ENCODE data around the gene CDH23. TPM values are rescaled to one million over a fixed set of nuclear protein-coding genes. Genes with fewer than 3 reads are reported as not detected.

Gene CDH23
- total RNA-seq, 3 donors from 2014 or later = 1.8 to 3.6 (median 3.0) TPM

DNA sequence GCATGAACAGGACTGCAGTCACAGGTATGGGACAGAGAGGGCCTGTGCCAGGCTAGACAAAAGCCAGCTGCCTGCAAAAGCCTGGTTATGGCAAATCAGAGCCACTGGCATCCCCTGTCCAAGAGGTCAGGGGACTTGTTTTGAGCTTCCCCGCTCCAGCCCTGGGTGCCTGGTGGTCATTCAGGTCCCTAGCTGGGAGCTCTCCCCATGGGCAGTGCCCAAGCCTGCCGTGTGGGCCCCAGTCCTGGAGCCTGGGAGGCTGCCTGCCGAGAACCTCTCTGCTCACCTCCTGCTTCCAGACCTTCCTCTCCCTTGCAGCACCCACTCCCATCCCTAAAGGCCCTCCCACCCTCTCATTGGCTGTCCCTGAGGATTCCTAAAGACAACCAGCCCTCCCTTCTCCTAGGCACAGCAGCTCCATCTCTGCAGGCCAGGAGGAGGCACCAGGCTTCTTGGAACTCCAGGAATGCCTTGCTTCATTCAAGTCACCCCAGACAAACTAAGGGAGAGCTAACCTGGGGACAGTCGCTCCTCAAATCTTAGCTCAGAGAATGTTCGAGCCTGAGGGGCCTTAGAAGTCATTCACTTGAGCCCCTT is 172.3 kb downstream of the CDH23 start:
- TF ChIP-seq, protein P1, sequence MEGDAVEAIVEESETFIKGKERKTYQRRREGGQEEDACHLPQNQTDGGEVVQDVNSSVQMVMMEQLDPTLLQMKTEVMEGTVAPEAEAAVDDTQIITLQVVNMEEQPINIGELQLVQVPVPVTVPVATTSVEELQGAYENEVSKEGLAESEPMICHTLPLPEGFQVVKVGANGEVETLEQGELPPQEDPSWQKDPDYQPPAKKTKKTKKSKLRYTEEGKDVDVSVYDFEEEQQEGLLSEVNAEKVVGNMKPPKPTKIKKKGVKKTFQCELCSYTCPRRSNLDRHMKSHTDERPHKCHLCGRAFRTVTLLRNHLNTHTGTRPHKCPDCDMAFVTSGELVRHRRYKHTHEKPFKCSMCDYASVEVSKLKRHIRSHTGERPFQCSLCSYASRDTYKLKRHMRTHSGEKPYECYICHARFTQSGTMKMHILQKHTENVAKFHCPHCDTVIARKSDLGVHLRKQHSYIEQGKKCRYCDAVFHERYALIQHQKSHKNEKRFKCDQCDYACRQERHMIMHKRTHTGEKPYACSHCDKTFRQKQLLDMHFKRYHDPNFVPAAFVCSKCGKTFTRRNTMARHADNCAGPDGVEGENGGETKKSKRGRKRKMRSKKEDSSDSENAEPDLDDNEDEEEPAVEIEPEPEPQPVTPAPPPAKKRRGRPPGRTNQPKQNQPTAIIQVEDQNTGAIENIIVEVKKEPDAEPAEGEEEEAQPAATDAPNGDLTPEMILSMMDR (IDR thresholded peaks at IDR 0.05) = no peak
- intact Hi-C loops (cut with DNase I, micrococcal nuclease) = loop anchor here (10.0 kb wide), 1 partner anchor 174 kb away; the partner anchor contains the start of gene CDH23 (in 2 of the 2)
- no peak for DNase-seq
- ATAC-seq = no peak
- H3K4me1 ChIP-seq (ENCODE audit: low read depth) = no peaks in the 10 kb centered on the region
- H3K4me3 ChIP-seq = no peak overlapping the region
- H3K36me3 ChIP-seq (ENCODE audit: low read depth) = no peaks in the 10 kb centered on the region
- no peaks in the 10 kb centered on the region for H3K9me3 ChIP-seq

DNA sequence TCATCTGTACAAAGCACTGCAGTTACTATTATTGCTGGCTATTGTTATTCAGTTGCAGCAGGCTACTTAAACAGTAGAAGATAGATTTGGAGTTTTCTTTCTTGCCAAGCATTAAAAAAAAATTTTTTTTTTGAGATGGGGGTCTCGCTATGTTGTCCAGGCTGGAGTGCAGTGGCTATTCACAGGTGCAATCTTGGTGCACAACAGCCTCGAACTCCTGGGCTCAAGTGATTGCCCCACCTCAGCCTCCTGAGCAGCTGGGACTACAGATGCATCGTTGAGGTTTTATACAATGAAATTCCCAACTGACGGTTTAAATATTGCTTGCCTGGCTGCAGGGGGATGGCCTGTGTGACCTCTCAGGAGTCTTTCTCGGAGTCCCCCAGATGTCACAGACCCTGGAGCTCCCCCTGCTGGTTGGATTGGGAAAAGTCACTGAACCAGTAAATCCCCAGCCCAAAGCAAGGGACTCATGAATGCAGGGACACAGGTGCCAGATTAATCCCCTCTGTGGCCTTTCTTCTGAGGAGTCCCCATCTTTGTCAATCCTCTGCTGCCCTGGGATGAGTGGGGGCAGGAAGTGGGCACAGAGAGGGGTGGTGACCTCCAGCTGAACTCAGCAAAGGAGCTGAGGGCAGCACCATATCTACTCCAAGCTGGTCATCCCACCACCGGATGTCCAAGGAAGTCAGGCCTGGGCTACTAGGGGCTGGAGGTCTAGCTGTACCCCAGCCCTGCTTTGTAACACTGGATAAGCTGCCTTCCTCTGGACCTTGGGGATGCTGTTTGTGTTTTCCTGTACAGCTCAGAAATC is 173.3 kb downstream of the CDH23 start:
- DNase-seq = peak in 2 of 3 donors; percentile 70 to 87
- Histone ChIP-seq H3K9me3 (no peaks in the 10 kb centered on the region), H3K4me3 (no peak overlapping the region), H3K36me3 (ENCODE audit: low read depth) (no peaks in the 10 kb centered on the region), H3K4me1 (ENCODE audit: low read depth) (no peaks in the 10 kb centered on the region)
- intact Hi-C loops (cut with DNase I, micrococcal nuclease) = loop anchor here (10.0 kb wide), 2 partner anchors 175 to 255 kb away; partner anchors contain the start of genes CDH23 (in 2 of the 2) and SLC29A3 (in 1 of the 2)
- ATAC-seq = peak; percentile 70
- TF ChIP-seq, protein P1 (IDR thresholded peaks at IDR 0.05) = peak; percentile 58

DNA sequence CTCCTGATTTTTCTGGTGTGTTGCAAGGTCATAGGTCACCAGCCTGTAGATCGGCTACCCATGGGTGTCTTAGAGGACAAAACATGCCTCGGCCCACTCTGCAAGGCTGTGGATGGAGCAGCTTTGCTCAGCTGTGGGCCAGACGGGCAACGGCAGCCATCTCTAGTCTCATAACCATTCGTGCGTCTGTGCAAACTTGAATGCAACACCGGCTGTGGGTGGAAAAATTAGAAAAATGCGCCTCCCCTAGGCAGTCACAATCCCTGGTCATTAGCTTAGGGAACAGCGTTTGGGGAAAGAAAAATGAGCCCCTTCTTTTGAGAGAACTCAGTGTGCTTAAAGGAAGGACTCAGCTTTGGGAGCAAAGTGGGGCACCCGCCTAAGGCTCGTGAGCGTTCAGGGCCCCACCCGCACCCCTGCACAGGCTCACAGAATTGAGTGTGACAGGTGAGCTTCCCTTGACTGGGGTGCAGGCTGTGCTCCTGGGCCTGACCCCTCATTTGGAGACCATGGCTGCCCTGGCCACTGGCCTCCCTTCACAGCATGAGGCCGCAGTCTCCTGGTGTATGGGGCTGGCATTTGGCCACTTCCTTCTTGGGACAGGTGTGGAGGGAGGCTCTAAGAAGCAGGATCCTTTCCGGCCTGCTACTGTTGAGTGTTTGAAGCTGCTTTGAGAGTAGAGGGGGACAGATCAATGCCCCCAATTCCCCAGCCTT is 174.9 kb downstream of the CDH23 start:
- H3K4me1 ChIP-seq (ENCODE audit: low read depth) = no peaks in the 10 kb centered on the region
- H3K4me3 ChIP-seq = no peak overlapping the region
- ATAC-seq (peak; percentile 49), DNase-seq (peak in 1 of 3 donors; percentile 50)
- intact Hi-C loops (cut with DNase I, micrococcal nuclease) = loop anchor here in 1 of 2 donors (10.0 kb wide), 1 partner anchor 257 kb away; the partner anchor contains the start of gene SLC29A3
- no peaks in the 10 kb centered on the region for H3K9me3 ChIP-seq
- H3K36me3 ChIP-seq (ENCODE audit: low read depth) = no peaks in the 10 kb centered on the region
- TF ChIP-seq, protein P1 (IDR thresholded peaks at IDR 0.05) = no peak

DNA sequence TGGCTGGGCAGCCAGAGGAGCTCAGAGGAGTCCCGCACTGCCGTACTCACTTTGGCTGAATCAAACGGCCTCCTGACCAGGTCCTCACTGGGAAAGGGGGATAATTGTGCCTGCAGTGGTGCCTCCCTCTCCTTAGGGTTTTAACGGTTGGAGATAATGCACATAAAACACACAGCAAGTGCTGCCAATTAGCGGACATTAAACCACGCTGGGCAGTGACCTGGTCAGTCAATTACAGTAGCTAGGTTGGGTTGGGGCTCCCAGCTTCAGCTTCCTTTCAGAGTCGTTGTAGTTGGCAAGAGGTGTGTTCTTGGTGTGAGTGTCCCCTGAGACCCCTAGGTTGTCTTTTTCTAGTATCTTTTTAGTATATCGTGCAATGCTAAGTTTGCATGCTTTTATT is 176.2 kb downstream of the CDH23 start:
- Histone ChIP-seq H3K4me1 (ENCODE audit: low read depth) (no peaks in the 10 kb centered on the region), H3K9me3 (no peaks in the 10 kb centered on the region), H3K4me3 (no peak overlapping the region), H3K36me3 (ENCODE audit: low read depth) (no peaks in the 10 kb centered on the region)
- no peak for ATAC-seq
- DNase-seq = no peak
- intact Hi-C loops (cut with DNase I, micrococcal nuclease) = loop anchor here in 1 of 2 donors (10.0 kb wide), 1 partner anchor 258 kb away; the partner anchor contains the start of gene SLC29A3
- TF ChIP-seq, protein P1 (IDR thresholded peaks at IDR 0.05) = no peak
